K562 (cell line): Measurements from ENCODE around the gene ARG1. TPM values are rescaled to one million over a fixed set of nuclear protein-coding genes. Genes with fewer than 3 reads are reported as not detected.
A peak's percentile ranks its signal among the peaks of the same experiment; 100 is the strongest.

Experiments used
- ATAC-seq: fragments of 200-7000 bp; cut with Tn5 transposase; 3 replicates; pipeline ENCODE4 v1.9.1; 2020; ENCODE audit warnings: moderate library complexity
- BruUV-seq: library from RNA; stranded (reverse); fragments of 400-500 nt; replicated peaks from 2 replicates; lab custom pipeline; 2021; lab: Mats Ljungman, UMichigan
- CTCF ChIA-PET: fragments of 300-600 bp; formaldehyde crosslinking; extraction: SDS; loops from one replicate; lab custom pipeline; 2021; ENCODE audit warnings: low intra/inter-chr PET ratio; lab: Yijun Ruan, JAX
- POLR2A ChIA-PET: fragments of 300-600, 350-650 bp; sonication (Branson Sonifier 250); formaldehyde crosslinking; extraction: SDS; loops from one replicate; lab custom pipeline; 2021; ENCODE audit warnings: antibody characterized with exemption, inconsistent platforms; lab: Yijun Ruan, JAX
- DNase-seq, 4 experiments: peaks; one replicate each; pipeline versions ENCODE4 v3.0.0 to v3.0.0-alpha.2; 2011 to 2018; ENCODE audit warnings: low spot score in 3 of 4, mixed read lengths in 3 of 4; ENCODE audit errors: extremely low read depth in 1 of 4
- FAIRE-seq: peaks from 2 replicates; lab custom pipeline; 2011; peaks lifted over from hg19 to GRCh38; lab: Jason Lieb, UNC
- H2AFZ ChIP-seq: 2 replicates; pipeline ENCODE4 v1.6.0; 2011; ENCODE audit warnings: low read depth, low read length, control low read depth, inconsistent platforms
- H3K27ac ChIP-seq: fragments of 200-600 bp; 3 replicates; pipeline ENCODE4 v1.8.0; 2011; ENCODE audit warnings: low read depth, mild to moderate bottlenecking, control low read depth, inconsistent platforms, low read length, moderate library complexity, mixed read lengths; ENCODE audit errors: extremely low read depth
- H3K27me3 ChIP-seq, 2 experiments: fragments of 300-600 bp in 1 of 2; 2 replicates in 1 of 2; 3 replicates in 1 of 2; pipeline versions ENCODE4 v1.6.0 to v1.8.0; 2011; ENCODE audit warnings: inconsistent platforms in 2 of 2, low read length in 2 of 2, mild to moderate bottlenecking in 1 of 2, mixed read lengths in 1 of 2, moderate library complexity in 1 of 2; ENCODE audit not compliant: control insufficient read depth in 2 of 2, insufficient read depth in 2 of 2
- H3K36me3 ChIP-seq: fragments of 300-600 bp; 3 replicates; pipeline ENCODE4 v1.8.0; 2011; ENCODE audit warnings: mild to moderate bottlenecking, low read length, inconsistent platforms; ENCODE audit not compliant: control insufficient read depth, insufficient read depth
- H3K4me1 ChIP-seq, 2 experiments: fragments of 200-600 bp in 1 of 2; replicated peaks in 1 of 2; 2 replicates in 1 of 2; 3 replicates in 1 of 2; pipeline versions ENCODE4 v1.5.1 to v1.8.0; 2011; ENCODE audit warnings: inconsistent platforms in 2 of 2, low read length in 2 of 2, mild to moderate bottlenecking in 1 of 2, mixed read lengths in 1 of 2, moderate library complexity in 1 of 2; ENCODE audit not compliant: control insufficient read depth in 2 of 2, insufficient read depth in 2 of 2
- H3K4me2 ChIP-seq: 2 replicates; pipeline ENCODE4 v1.6.1; 2011; ENCODE audit warnings: low read length, control low read depth, inconsistent platforms, mixed read lengths; ENCODE audit not compliant: insufficient read depth
- H3K4me3 ChIP-seq: fragments of 200-600 bp; sonication (generic), shearing (Covaris generic); 2 replicates; pipeline ENCODE4 v1.5.1; 2016; ENCODE audit warnings: control low read depth, inconsistent platforms
- H3K79me2 ChIP-seq: fragments of 200-600 bp; 3 replicates; pipeline ENCODE4 v1.8.0; 2011; ENCODE audit warnings: low read length, inconsistent platforms; ENCODE audit not compliant: control insufficient read depth, insufficient read depth
- H3K9ac ChIP-seq, 2 experiments: 2 replicates each; pipeline versions ENCODE4 v1.6.0 to v1.6.1; 2011; ENCODE audit warnings: low read depth in 2 of 2, low read length in 2 of 2, control low read depth in 1 of 2, inconsistent platforms in 1 of 2, mild to moderate bottlenecking in 1 of 2, mixed read lengths in 1 of 2; ENCODE audit not compliant: insufficient read depth in 1 of 2
- H3K9me1 ChIP-seq: one replicate; pipeline ENCODE4 v1.6.0; 2011; ENCODE audit warnings: inconsistent platforms, mild to moderate bottlenecking, low read length, moderate library complexity; ENCODE audit not compliant: control insufficient read depth, insufficient read depth
- H3K9me3 ChIP-seq: replicated peaks from 2 replicates; pipeline ENCODE4 v1.5.1; 2011; ENCODE audit warnings: low read depth, low read length, inconsistent platforms; ENCODE audit not compliant: control insufficient read depth, insufficient read depth
- H4K20me1 ChIP-seq: replicated peaks from 2 replicates; pipeline ENCODE4 v1.6.1; 2011; ENCODE audit warnings: low read length, inconsistent platforms, mixed read lengths; ENCODE audit not compliant: control insufficient read depth, insufficient read depth
- U2AF1 ChIP-seq: fragments of 200-400 bp; formaldehyde crosslinking; optimal IDR thresholded peaks from 2 replicates; pipeline ENCODE3; 2017; ENCODE audit warnings: mild to moderate bottlenecking, low read depth, low read length, moderate library complexity
- ZNF407 ChIP-seq: fragments of 450-650 bp; IDR thresholded peaks from 2 replicates; pipeline ENCODE4 v1.6.1; 2016; ENCODE audit warnings: low read depth
- WGBS: fragments of 100-300 bp; shearing (Covaris generic); methylation state at CpG from one replicate; pipeline ENCODE4 v1.1.6; 2016; ENCODE audit warnings: low coverage, mixed read lengths; ENCODE audit not compliant: insufficient coverage; ENCODE audit errors: missing lambda C conversion rate; 5-methylcytosine and 5-hydroxymethylcytosine counted together
- in situ Hi-C: fragments of 300-500 bp; cut with MboI; formaldehyde crosslinking; loops from 4 replicates; pipeline ENCODE4 v1.15.0; 2018; ENCODE audit warnings: inconsistent platforms, mixed read lengths
- intact Hi-C: fragments of 100-400 bp; cut with micrococcal nuclease; formaldehyde crosslinking; loops from 2 replicates; pipeline ENCODE4 v1.14.2; 2022
- polyA plus RNA-seq, 8 experiments: library from polyadenylated mRNA; depleted of rRNA in 4 of 8; stranded (reverse) in 5 of 8; unstranded in 3 of 8; fragments of >200 nt; fragmentation: Nextera tagmentation in 2 of 8; fragmentation: Illumina TruSeq in 1 of 8; extraction: Ambion mirVana in 2 of 8; extraction: Trizol in 1 of 8; gene quantifications; 2 replicates each; pipeline versions ENCODE4 v1.2.1 to v1.2.3, GENCODE V29; 2011 to 2014; ENCODE audit warnings: inconsistent platforms in 1 of 8, missing spikeins in 1 of 8
- total RNA-seq, 7 experiments: library from RNA; depleted of rRNA in 6 of 7; stranded (reverse); fragments of >200 nt in 6 of 7; fragmentation: Illumina TruSeq in 2 of 7; extraction: Trizol in 2 of 7; gene quantifications; 2 replicates each; pipeline versions ENCODE4 v1.2.1 to v1.2.3, GENCODE V29; 2011 to 2021; ENCODE audit warnings: low replicate concordance in 1 of 7

Gene ARG1
- total and polyA plus RNA-seq, 9 of the 15 experiments (the other 6 are each of a cell fraction or from before 2014, with no cell fraction given): 0.03 to 0.20 (median 0.08) TPM; not detected in 3

DNA sequence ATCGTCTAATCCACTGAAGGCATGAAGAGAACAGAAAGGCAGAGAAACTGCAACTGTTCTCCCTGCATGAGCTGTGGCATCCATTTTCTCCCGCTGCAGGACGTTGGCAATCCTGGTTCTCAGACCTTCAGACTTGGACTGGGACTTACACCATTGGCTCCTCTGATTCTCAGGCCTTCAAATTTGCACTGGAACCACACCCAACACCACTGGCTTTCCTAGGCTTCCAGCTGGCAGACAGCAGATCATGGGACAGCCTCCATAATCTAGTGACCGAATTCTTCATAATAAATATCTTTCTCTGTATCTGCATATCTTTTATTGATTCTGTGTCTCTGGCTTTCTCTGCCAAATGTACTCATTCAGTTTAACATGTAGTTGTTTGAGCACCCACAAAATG is 14.1 kb upstream of the ARG1 start:
- Histone ChIP-seq H3K79me2 (no peaks in the 10 kb centered on the region), H3K9ac (no peak overlapping the region), H3K36me3 (no peaks in the 10 kb centered on the region), H3K27me3 (peaks cover 0 to 8% of the 10 kb centered on the region in 2 experiments; a peak in 2 of 5 replicates), H3K4me1 (no peaks in the 10 kb centered on the region), H2AFZ (no peak overlapping the region), H4K20me1 (no peaks in the 10 kb centered on the region), H3K9me1 (no peaks in the 10 kb centered on the region), H3K27ac (no peak overlapping the region), H3K4me3 (no peak overlapping the region), H3K4me2 (no peak overlapping the region), H3K9me3 (no peaks in the 10 kb centered on the region)
- WGBS: 0% methylated on average over 4 of the region's 4 CpGs
- TF ChIP-seq ZNF407 (no peak), U2AF1 (no peak)
- CTCF ChIA-PET: no interaction called here
- FAIRE-seq: no peak
- ATAC-seq: peak; percentile 28; the same call in 1 of the 3 replicates
- in situ Hi-C loops: no loop called here
- no TSS peak for BruUV-seq
- intact Hi-C loops: no loop called here
- POLR2A ChIA-PET: no interaction called here
- no peak for DNase-seq
